DMS 273 treated with DMSO at 0.1 percent for 48 hours (cell line): ENCODE measurements around the gene EML4.
"Not testable (repeated sequence)": the region's sequence is repeated elsewhere in the genome, so short reads cannot be mapped to it uniquely, and the experiment has no call there.

Experiments used
- DNase-seq: peaks from one replicate; lab custom pipeline; 2025; lab: John Stamatoyannopoulos, UW

Gene EML4

GRCh38 chr2:42172566-42172965 is 3.4 kb downstream of the EML4 start:
- no peak for DNase-seq

DNA sequence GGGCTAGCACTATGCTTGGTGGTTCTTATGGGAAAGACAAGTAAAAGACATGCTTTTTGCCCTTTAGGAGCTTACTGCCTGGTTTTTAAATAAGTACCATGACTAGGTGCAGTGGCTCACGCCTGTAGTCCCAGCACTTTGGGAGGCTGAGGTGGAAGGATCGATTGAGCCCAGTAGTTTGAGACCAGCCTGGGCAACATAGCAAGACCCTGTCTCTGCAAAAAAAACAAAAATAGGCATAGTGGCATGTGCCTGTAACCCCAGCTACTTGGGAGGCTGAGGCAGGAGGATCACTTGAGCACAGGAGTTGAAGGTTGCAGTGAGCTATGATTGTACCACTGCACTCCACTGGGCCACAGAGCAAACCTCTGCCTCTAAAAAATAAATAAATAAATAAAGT is 4.3 kb downstream of the EML4 start:
- not testable (repeated sequence) for DNase-seq

DNA sequence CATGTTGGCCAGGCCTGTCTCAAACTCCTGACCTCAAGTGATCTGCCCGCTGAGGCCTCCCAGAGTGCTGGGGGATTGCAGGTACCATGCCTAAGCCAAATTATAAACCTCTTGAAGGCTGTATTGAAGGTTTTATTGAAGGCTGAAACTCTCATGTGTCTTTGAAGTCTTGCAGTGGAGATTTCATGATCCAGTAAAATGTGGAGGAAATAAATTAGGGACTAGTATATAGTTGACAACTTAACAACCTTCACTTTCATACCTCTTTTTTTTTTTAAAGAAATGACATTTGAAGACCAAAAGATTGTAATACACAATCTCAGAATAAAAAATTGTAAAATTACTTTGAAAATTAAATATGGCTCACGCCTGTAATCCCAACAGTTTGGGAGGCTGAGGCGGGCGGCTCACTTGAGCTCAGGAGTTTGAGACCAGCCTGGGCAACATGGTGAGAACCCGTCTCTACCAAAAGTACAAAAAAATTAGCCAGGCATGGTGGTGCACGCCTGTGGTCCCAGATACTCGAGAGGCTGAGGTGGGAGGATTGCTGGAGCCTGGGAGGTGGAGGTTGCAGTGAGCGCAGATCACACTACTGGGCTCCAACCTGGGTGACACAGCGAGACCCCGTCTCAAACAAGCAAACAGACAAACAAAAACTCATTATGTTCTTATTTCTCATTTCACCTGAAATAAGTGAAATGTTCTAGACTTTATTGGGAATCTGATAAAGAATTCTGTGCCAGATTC is 8.0 kb downstream of the EML4 start:
- no peak for DNase-seq

DNA sequence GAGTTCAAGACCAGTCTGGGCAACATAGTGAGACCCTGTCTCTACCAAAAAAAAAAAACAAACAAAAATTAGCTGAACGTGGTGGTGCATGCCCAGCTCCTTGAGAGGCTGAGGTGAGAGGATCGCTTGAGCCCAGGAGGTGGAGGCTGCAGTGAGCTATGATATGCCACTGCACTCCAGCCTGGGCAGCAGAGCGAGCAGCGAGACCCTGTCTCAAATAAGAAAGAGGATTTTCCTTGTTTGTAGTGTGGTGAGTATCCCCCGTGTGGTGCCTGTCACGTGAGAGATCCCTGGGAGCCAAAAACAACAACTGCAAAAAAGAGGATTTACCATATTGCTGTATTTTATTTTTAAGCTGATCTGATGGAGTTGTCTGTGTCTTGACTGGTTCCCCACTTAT is 9.2 kb downstream of the EML4 start:
- no peak for DNase-seq

- no peak for DNase-seq
Observed at GRCh38 chr2:42180300-42180699, 11.1 kb downstream of the EML4 start.

DNA sequence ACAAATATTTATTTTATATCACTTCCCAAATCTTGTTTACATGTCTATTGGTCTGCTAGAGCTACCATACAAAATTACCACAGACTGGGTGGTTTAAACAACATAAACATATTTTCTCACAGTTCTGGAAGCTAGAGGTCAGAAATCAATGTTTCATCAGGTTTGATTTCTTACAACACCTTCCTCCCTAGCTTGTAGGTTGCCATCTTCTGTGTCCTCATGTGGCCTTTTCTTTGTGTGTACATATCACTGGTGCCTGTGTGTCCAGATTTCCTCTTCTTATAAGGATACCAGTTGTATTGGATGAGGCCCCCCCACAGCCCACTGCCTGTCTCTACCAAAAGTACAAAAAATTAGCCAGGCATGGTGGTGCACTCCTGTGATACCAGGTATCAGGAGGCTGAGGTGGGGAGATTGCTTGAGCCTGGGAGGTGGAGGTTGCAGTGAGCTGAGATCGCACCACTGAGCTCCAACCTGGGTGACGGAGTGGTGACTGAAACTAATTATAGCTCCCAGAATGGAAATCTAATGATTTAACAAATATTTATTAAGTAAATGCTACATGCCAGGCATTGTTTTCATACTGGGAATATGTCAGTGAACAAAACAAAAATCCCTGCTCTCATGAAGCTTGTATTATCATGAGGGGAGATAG is 13.6 kb downstream of the EML4 start:
- no peak for DNase-seq

- DNase-seq: no peak
Observed at GRCh38 chr2:42183775-42184174, 14.6 kb downstream of the EML4 start.

DNA sequence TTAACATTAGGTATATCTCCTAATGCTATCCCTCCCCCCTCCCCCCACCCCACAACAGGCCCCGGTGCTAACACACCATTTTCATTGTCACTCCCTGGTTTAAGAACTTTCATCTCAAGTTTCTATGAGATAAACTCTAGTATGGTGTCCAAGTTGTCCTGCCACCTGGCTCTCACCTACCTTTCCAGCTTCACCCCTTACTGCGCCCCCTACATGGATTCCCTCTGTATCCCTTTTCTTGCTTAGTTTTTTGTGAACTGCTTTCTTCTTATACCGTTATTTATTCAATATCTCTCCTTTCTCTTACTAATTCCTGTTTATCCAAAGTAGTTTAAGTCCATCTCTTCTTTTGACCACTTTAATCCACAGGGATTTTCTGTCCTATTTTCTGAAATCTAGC is 15.2 kb downstream of the EML4 start:
- no peak for DNase-seq

- no peak for DNase-seq
Observed at GRCh38 chr2:42185220-42185921, 16.2 kb downstream of the EML4 start.

- no peak for DNase-seq
Observed at GRCh38 chr2:42186366-42186765, 17.2 kb downstream of the EML4 start.

- no peak for DNase-seq
Observed at GRCh38 chr2:42186945-42187632, 17.9 kb downstream of the EML4 start.

- DNase-seq: no peak
Observed at GRCh38 chr2:42187886-42188285, 18.7 kb downstream of the EML4 start.

GRCh38 chr2:42189235-42189566 is 20.0 kb downstream of the EML4 start:
- DNase-seq: no peak

GRCh38 chr2:42190191-42190590 is 21.0 kb downstream of the EML4 start:
- DNase-seq: no peak

DNA sequence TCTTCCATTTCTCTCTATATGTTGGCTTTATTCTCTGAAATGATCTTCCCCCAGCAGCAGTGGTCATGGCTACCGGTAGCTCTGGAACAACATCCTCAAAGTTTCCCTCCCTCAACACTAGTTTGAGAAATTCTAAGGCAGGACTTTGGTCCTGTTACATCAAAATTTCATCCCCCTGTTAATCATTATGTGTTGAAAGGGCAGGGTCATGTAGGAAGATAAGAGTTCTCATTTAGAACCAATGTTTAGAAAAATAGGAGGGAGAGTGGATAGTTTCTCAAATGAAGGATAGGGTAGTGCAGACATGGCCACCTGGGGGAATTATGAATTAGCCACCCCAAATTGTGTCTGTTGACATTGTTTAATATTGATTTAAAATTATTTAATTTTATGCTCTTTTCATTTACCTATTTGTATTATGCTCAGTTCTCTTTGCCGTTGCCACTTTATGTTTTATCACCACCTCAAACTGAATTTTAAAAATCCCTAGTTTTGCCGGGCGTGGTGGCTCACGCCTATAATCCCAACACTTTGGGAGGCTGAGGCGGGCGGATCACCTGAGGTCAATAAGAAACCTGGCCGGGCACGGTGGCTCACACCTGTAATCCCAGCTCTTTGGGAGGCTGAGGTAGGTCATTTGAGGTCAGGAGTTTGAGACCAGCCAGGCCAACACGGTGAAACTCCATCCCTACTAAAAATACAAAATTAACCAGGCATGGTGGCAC is 22.3 kb downstream of the EML4 start:
- DNase-seq: no peak

DNA sequence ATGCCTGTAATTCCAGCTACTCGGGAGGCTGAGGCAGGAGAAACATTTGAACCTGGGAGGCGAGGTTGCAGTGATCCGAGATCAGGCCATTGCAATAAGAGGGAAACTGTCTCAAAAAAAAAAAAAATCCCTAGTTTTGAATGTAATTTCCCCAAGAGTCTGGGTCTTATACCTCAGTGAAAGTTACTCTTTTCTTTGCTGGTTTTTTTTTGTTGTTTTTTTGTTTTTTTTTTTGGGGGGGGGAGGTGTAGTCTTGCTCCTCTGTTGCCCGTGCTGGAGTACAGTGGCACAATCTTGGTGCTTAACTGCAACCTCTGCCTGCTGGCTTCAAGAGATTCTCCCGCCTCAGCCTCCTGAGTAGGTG is 22.8 kb downstream of the EML4 start:
- no peak for DNase-seq

DNA sequence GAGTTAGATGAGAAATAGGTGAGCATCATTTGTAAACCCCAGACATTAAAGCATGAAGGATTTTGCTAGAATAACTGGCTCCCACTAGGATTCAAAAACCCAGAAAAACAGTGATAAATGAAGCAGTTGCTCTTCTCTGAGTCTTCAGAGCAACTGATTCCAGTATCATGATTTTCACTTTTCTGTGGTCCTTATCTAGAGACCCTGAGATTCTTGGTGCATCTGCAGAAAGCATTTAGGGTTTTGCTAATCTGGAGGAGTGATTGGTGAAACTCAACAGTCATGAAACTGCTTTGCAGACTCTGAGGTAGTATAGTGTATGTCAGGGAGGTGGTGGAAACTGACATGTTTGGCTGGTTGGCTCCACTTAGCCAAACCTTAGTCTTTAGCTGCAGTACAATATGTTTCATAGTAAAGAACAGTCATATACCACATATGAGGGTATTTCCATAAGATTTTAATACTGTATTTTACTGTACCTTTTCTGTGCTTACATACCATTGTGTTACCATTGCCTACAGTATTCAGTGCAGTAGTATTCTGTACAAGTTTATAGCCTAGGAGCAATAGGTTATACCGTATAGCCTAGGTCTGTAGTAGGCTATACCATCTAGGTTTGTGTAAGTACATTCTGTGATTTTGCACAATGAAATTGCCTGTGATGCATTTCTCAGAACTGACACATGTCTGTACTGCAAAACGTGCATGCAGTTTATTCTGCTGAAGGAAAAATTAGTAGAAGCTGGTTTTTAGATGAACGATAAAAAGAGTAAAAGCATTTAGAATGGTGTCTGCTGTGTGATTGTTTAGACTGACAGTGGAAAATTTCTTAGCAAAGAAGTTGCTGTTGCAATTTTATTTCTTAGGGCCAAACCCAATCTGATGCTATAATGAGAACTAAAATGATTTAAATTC is 23.8 kb downstream of the EML4 start:
- no peak for DNase-seq

- no peak for DNase-seq
Observed at GRCh38 chr2:42193722-42194187, 24.6 kb downstream of the EML4 start.

- DNase-seq: no peak
Observed at GRCh38 chr2:42194428-42194827, 25.3 kb downstream of the EML4 start.

DNA sequence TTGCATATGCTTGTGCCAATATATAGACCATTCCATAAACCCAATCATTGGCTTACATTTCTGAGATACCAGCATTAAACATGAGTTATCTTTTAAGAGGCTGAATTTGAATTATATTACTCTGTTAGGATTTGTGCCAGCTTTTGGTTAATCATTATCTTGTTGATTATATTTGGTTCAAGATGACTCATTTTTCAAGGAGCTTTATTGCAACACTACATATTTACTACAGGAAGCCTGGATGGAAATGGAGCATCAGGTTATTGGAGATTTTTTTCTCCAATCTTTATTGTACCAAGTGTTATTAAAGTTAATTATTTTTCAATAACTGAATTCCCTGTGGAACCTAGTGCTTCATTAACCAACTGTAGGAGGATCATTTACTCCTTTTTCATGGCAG is 26.4 kb downstream of the EML4 start:
- DNase-seq: peak; percentile 31

- DNase-seq: no peak
Observed at GRCh38 chr2:42196070-42196402, 26.9 kb downstream of the EML4 start.
